Measurements from ENCODE around the gene NRXN3.

NRXN3 gene

GRCh38 chr14:78652727-78653126 is 482.6 kb downstream of the NRXN3 start:
- TF ChIP-seq CTCF (IDR thresholded peaks at IDR 0.05; ENCODE audit: borderline replicate concordance, control extremely low read depth, extremely low read depth, insufficient read depth, missing control alignments) = no peak
- in situ Hi-C loops (cut with MboI; ENCODE audit: low sequenced_read_pairs, unreplicated experiment) = no loop called here
- no peak for DNase-seq (ENCODE audit: low spot score)

GRCh38 chr14:78653173-78653572 is 483.0 kb downstream of the NRXN3 start:
- DNase-seq (ENCODE audit: low spot score) = no peak
- in situ Hi-C loops (cut with MboI; ENCODE audit: low sequenced_read_pairs, unreplicated experiment) = no loop called here
- TF ChIP-seq CTCF (IDR thresholded peaks at IDR 0.05; ENCODE audit: borderline replicate concordance, control extremely low read depth, extremely low read depth, insufficient read depth, missing control alignments) = no peak

GRCh38 chr14:78657451-78657850 is 487.3 kb downstream of the NRXN3 start:
- in situ Hi-C loops (cut with MboI; ENCODE audit: low sequenced_read_pairs, unreplicated experiment) = no loop called here
- no peak for DNase-seq (ENCODE audit: low spot score)
- TF ChIP-seq CTCF (IDR thresholded peaks at IDR 0.05; ENCODE audit: borderline replicate concordance, control extremely low read depth, extremely low read depth, insufficient read depth, missing control alignments) = no peak

- DNase-seq (ENCODE audit: low spot score) = no peak
- TF ChIP-seq CTCF (IDR thresholded peaks at IDR 0.05; ENCODE audit: borderline replicate concordance, control extremely low read depth, extremely low read depth, insufficient read depth, missing control alignments) = no peak
- in situ Hi-C loops (cut with MboI; ENCODE audit: low sequenced_read_pairs, unreplicated experiment) = no loop called here
Measured at GRCh38 chr14:78664841-78665240, 494.7 kb downstream of the NRXN3 start.

GRCh38 chr14:78666336-78667056 is 496.3 kb downstream of the NRXN3 start:
- no peak for TF ChIP-seq CTCF (IDR thresholded peaks at IDR 0.05; ENCODE audit: borderline replicate concordance, control extremely low read depth, extremely low read depth, insufficient read depth, missing control alignments)
- in situ Hi-C loops (cut with MboI; ENCODE audit: low sequenced_read_pairs, unreplicated experiment) = no loop called here
- no peak for DNase-seq (ENCODE audit: low spot score)

- no peak for TF ChIP-seq CTCF (IDR thresholded peaks at IDR 0.05; ENCODE audit: borderline replicate concordance, control extremely low read depth, extremely low read depth, insufficient read depth, missing control alignments)
- no peak for DNase-seq (ENCODE audit: low spot score)
- in situ Hi-C loops (cut with MboI; ENCODE audit: low sequenced_read_pairs, unreplicated experiment) = no loop called here
Measured at GRCh38 chr14:78667141-78667540, 497.0 kb downstream of the NRXN3 start.
